Bronchial epithelial cell (primary cell): ENCODE results near the gene ZFYVE9. TPM values are rescaled to one million over a fixed set of nuclear protein-coding genes. Genes with fewer than 3 reads are reported as not detected.
A peak's percentile ranks its signal among the peaks of the same experiment; 100 is the strongest.

Experiments
- DNase-seq: peaks from one replicate; pipeline ENCODE4 v3.0.0-alpha.2; 2010; ENCODE audit warnings: low read depth
- FAIRE-seq: peaks from 2 replicates; lab custom pipeline; 2011; peaks lifted over from hg19 to GRCh38; lab: Jason Lieb, UNC
- H3K27me3 ChIP-seq: 2 replicates; pipeline ENCODE4 v1.5.1; 2011; ENCODE audit warnings: low read length; ENCODE audit not compliant: control insufficient read depth, insufficient read depth
- H3K36me3 ChIP-seq: 2 replicates; pipeline ENCODE4 v1.5.1; 2011; ENCODE audit warnings: low read length; ENCODE audit not compliant: control insufficient read depth, insufficient read depth
- H3K4me3 ChIP-seq: 2 replicates; pipeline ENCODE4 v1.5.1; 2011; ENCODE audit warnings: mild to moderate bottlenecking, low read depth, low read length, control low read depth
- CTCF ChIP-seq: IDR thresholded peaks from 2 replicates; pipeline ENCODE4 v1.5.1; 2011; ENCODE audit warnings: mild to moderate bottlenecking, moderate library complexity, low read length, control low read depth, inconsistent platforms; ENCODE audit not compliant: insufficient read depth, severe bottlenecking
- total RNA-seq: library from RNA; depleted of rRNA; stranded (reverse); fragments of >200 nt; gene quantifications from 2 replicates; pipeline ENCODE4 v1.2.1, GENCODE V29; 2014

Gene ZFYVE9
- total RNA-seq, 1 donor from 2014 or later, result 44.8 TPM

DNA sequence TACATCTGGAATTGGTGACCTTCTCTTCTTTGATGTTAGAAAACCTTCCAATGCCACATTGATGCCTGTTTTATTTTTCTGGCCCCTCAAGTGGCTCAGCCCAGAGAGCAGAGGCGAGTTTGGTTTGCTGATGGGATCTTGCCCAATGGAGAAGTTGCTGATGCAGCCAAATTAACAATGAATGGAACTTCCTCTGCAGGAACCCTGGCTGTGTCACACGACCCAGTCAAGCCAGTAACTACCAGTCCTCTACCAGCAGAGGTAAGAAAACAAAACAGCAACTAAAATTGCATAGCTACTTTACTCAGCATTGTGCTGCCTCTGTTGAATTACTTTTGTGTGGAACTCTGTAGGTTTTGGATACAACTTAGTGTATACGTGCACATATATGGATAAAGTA, 126.5 kb downstream of the ZFYVE9 start:
- DNase-seq, result peak; percentile 31
- Histone ChIP-seq H3K27me3 (no peaks in the 10 kb centered on the region), H3K4me3 (no peak overlapping the region), H3K36me3 (peaks cover 4% of the 10 kb centered on the region)
- no peak for FAIRE-seq
- TF ChIP-seq CTCF, result no peak

DNA sequence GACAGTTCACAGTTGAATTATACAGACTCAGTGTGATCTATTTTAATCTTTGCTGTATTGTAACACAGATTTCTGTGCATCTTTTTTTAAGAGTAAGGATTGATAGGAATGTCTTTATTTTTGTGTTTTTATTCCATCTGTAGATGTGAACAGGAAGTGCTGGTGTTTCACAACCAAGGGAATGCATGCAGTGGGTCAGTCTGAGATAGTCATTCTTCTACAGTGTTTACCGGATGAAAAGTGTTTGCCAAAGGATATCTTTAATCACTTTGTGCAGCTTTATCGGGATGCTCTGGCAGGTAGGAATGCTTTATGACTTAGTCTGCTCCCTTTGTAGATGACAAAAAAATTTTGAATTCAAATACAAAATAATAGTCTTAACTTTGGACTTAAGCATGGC, 139.6 kb downstream of the ZFYVE9 start:
- Histone ChIP-seq H3K36me3 (peaks cover 3% of the 10 kb centered on the region), H3K4me3 (no peak overlapping the region), H3K27me3 (no peaks in the 10 kb centered on the region)
- FAIRE-seq, result no peak
- peak; percentile 12 for DNase-seq
- no peak for TF ChIP-seq CTCF

- no peak for TF ChIP-seq CTCF
- no peak overlapping the region for H3K4me3 ChIP-seq
- no peaks in the 10 kb centered on the region for H3K27me3 ChIP-seq
- DNase-seq (peak; percentile 9), FAIRE-seq (no peak)
- no peaks in the 10 kb centered on the region for H3K36me3 ChIP-seq
Measured at GRCh38 chr1:52288286-52288685, 146.4 kb downstream of the ZFYVE9 start.

DNA sequence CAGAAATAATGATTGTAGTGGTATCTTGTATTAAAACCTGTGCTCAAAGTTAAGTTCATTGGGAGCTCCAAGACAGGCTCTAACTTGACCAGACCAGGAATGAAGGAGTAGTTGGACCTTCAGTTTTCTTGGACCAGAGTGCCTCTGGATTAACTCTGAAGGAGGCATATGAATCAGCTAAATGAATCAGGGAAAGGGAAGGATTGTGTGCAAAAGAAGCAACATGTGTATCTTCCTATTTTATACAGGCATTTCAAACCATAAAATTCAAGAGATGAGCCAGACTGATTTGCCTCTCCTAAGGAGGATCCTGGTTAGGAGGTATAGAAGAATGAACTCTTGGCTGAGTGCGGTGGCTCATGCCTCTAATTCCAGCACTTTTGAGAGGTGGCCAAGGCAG, 152.7 kb downstream of the ZFYVE9 start:
- FAIRE-seq (no peak), DNase-seq (peak; percentile 79)

GRCh38 chr1:52296345-52296744, 154.5 kb downstream of the ZFYVE9 start:
- TF ChIP-seq CTCF, result peak; percentile 70
- Histone ChIP-seq H3K36me3 (peaks cover 5% of the 10 kb centered on the region), H3K4me3 (no peak overlapping the region), H3K27me3 (no peaks in the 10 kb centered on the region)
- DNase-seq (peak; percentile 62), FAIRE-seq (no peak)

More for the DNA sequence above, 152.7 kb downstream of the ZFYVE9 start:
- Histone ChIP-seq H3K27me3 (no peaks in the 10 kb centered on the region), H3K36me3 (peaks cover 3% of the 10 kb centered on the region), H3K4me3 (no peak overlapping the region)
- no peak for TF ChIP-seq CTCF
